Neuronal stem cell (in vitro differentiated cells): ENCODE data around the gene MAGI1.
"Not testable (repeated sequence)": the region's sequence is repeated elsewhere in the genome, so short reads cannot be mapped to it uniquely, and the experiment has no call there.

Experiments used
- DNase-seq: peaks from one replicate; pipeline ENCODE4 v3.0.0-alpha.2; 2013; ENCODE audit warnings: low spot score
- H2AFZ ChIP-seq: one replicate; pipeline ENCODE4 v1.6.1; 2013; ENCODE audit warnings: mild to moderate bottlenecking, low read length, inconsistent platforms
- H2AK5ac ChIP-seq: 2 replicates; pipeline ENCODE4 v1.6.1; 2013; ENCODE audit warnings: low read depth, mild to moderate bottlenecking, inconsistent platforms, low read length, moderate library complexity, mixed read lengths
- H2BK120ac ChIP-seq: 2 replicates; pipeline ENCODE4 v1.6.1; 2013; ENCODE audit warnings: low read depth, mild to moderate bottlenecking, inconsistent platforms, low read length, moderate library complexity, mixed read lengths
- H2BK12ac ChIP-seq: one replicate; pipeline ENCODE4 v1.6.1; 2013; ENCODE audit warnings: low read length, inconsistent platforms
- H2BK15ac ChIP-seq: 2 replicates; pipeline ENCODE4 v1.6.1; 2013; ENCODE audit warnings: mild to moderate bottlenecking, low read length, inconsistent platforms, mixed read lengths
- H2BK5ac ChIP-seq: one replicate; pipeline ENCODE4 v1.6.1; 2013; ENCODE audit warnings: inconsistent platforms, mild to moderate bottlenecking, low read length, moderate library complexity
- H3K14ac ChIP-seq: one replicate; pipeline ENCODE4 v1.6.1; 2013; ENCODE audit warnings: low read length, inconsistent platforms
- H3K18ac ChIP-seq: 2 replicates; pipeline ENCODE4 v1.6.1; 2013; ENCODE audit warnings: low read length, inconsistent platforms
- H3K23ac ChIP-seq: 2 replicates; pipeline ENCODE4 v1.6.1; 2013; ENCODE audit warnings: low read depth, mild to moderate bottlenecking, mixed read lengths, low read length, inconsistent platforms; ENCODE audit not compliant: poor library complexity
- H3K27ac ChIP-seq: replicated peaks from 3 replicates; pipeline ENCODE4 v1.5.1; 2013; ENCODE audit warnings: low read length, inconsistent platforms
- H3K27me3 ChIP-seq, 3 experiments: 2 replicates each; pipeline ENCODE4 v1.6.1; 2013; ENCODE audit warnings: low read length in 3 of 3, mild to moderate bottlenecking in 2 of 3, inconsistent platforms in 1 of 3, low read depth in 1 of 3, mixed read lengths in 1 of 3, moderate library complexity in 1 of 3; ENCODE audit not compliant: control insufficient read depth in 3 of 3, insufficient read depth in 3 of 3
- H3K36me3 ChIP-seq, 2 donors: replicated peaks in 1 of 2; 2 replicates each; pipeline ENCODE4 v1.6.1; 2013; ENCODE audit warnings: low read length in 2 of 2; ENCODE audit not compliant: control insufficient read depth in 2 of 2, insufficient read depth in 2 of 2
- H3K4ac ChIP-seq: 2 replicates; pipeline ENCODE4 v1.6.1; 2013; ENCODE audit warnings: inconsistent platforms, mild to moderate bottlenecking, low read length, moderate library complexity
- H3K4me1 ChIP-seq, 2 donors: 1 replicate in 1 of 2; 2 replicates in 1 of 2; pipeline ENCODE4 v1.6.1; 2013; ENCODE audit warnings: low read length in 2 of 2, low read depth in 1 of 2; ENCODE audit not compliant: control insufficient read depth in 2 of 2, insufficient read depth in 1 of 2
- H3K4me2 ChIP-seq: one replicate; pipeline ENCODE4 v1.6.1; 2013; ENCODE audit warnings: mild to moderate bottlenecking, low read length, inconsistent platforms; ENCODE audit not compliant: insufficient read depth, poor library complexity, severe bottlenecking
- H3K4me3 ChIP-seq, 2 donors: 2 replicates each; pipeline ENCODE4 v1.5.1; 2013; ENCODE audit warnings: low read length in 2 of 2, mild to moderate bottlenecking in 2 of 2, inconsistent platforms in 1 of 2, moderate library complexity in 1 of 2
- H3K79me1 ChIP-seq: one replicate; pipeline ENCODE4 v1.6.1; 2013; ENCODE audit warnings: low read depth, mild to moderate bottlenecking, inconsistent platforms, low read length, moderate library complexity
- H3K9ac ChIP-seq: one replicate; pipeline ENCODE4 v1.6.1; 2013; ENCODE audit warnings: mild to moderate bottlenecking, low read depth, low read length, inconsistent platforms; ENCODE audit not compliant: poor library complexity
- H3K9me3 ChIP-seq, 2 donors: replicated peaks in 1 of 2; 2 replicates each; pipeline versions ENCODE3 to v1.6.1; 2013; ENCODE audit warnings: low read length in 2 of 2, mild to moderate bottlenecking in 2 of 2, inconsistent platforms in 1 of 2, low read depth in 1 of 2, mixed read lengths in 1 of 2, moderate library complexity in 1 of 2; ENCODE audit not compliant: control insufficient read depth in 2 of 2, insufficient read depth in 1 of 2
- H4K8ac ChIP-seq: one replicate; pipeline ENCODE4 v1.6.1; 2013; ENCODE audit warnings: low read depth, mild to moderate bottlenecking, inconsistent platforms, low read length, moderate library complexity
- H4K91ac ChIP-seq: one replicate; pipeline ENCODE4 v1.6.1; 2013; ENCODE audit warnings: low read length, low read depth, mild to moderate bottlenecking, inconsistent platforms; ENCODE audit not compliant: poor library complexity
- WGBS, 2 donors: extraction: QIAGEN DNeasy Blood & Tissue Kit; methylation state at CpG; one replicate each; pipeline ENCODE4 v1.1.7; 2013; ENCODE audit warnings: missing lambda C conversion rate in 2 of 2, mixed read lengths in 1 of 2; ENCODE audit not compliant: insufficient read length in 2 of 2, insufficient replicate concordance in 1 of 2; ENCODE audit errors: extremely low coverage in 2 of 2; 5-methylcytosine and 5-hydroxymethylcytosine counted together

The MAGI1 gene

GRCh38 chr3:65894126-65894525 is 144.6 kb downstream of the MAGI1 start:
- Histone ChIP-seq H3K9me3 (no peaks in the 10 kb centered on the region), H3K4me3 (no peak overlapping the region), H2BK120ac (no peak overlapping the region), H3K27ac (no peak overlapping the region), H3K36me3 (no peaks in the 10 kb centered on the region), H4K91ac (no peak overlapping the region), H3K14ac (no peak overlapping the region), H2BK5ac (no peak overlapping the region), H3K4me2 (no peak overlapping the region), H2AFZ (no peak overlapping the region), H3K27me3 (no peaks in the 10 kb centered on the region), H2BK15ac (no peak overlapping the region), H2BK12ac (no peak overlapping the region), H3K9ac (no peak overlapping the region), H2AK5ac (no peak overlapping the region), H4K8ac (no peak overlapping the region), H3K23ac (no peak overlapping the region), H3K4me1 (peaks cover under 1 to 4% of the 10 kb centered on the region in 2 donors), H3K18ac (no peak overlapping the region), H3K79me1 (peaks cover 2% of the 10 kb centered on the region), H3K4ac (no peak overlapping the region)
- no peak for DNase-seq
- no CpG with 5 or more reads among the region's 2 CpGs for WGBS, 2 donors

GRCh38 chr3:65893631-65894030 is 145.1 kb downstream of the MAGI1 start:
- 100% methylated on average over 2 of the region's 2 CpGs; no CpG with 5 or more reads in 1 of the 2 donors for WGBS, 2 donors
- H3K23ac ChIP-seq = no peak overlapping the region
- peaks cover 2% of the 10 kb centered on the region for H3K79me1 ChIP-seq
- no peak overlapping the region for H2AK5ac ChIP-seq
- H2BK120ac ChIP-seq = no peak overlapping the region
- no peak overlapping the region for H3K4ac ChIP-seq
- H2BK12ac ChIP-seq = no peak overlapping the region
- H3K9ac ChIP-seq = no peak overlapping the region
- no peak overlapping the region for H3K4me2 ChIP-seq
- no peak overlapping the region for H2BK5ac ChIP-seq
- H3K4me3 ChIP-seq = no peak overlapping the region
- H3K14ac ChIP-seq = no peak overlapping the region
- H3K27me3 ChIP-seq = no peaks in the 10 kb centered on the region
- no peak overlapping the region for H4K91ac ChIP-seq
- H3K9me3 ChIP-seq = no peaks in the 10 kb centered on the region
- no peak overlapping the region for H2AFZ ChIP-seq
- H3K27ac ChIP-seq = no peak overlapping the region
- H3K36me3 ChIP-seq = no peaks in the 10 kb centered on the region
- no peak overlapping the region for H3K18ac ChIP-seq
- H4K8ac ChIP-seq = no peak overlapping the region
- no peak for DNase-seq
- H3K4me1 ChIP-seq = peaks cover 3 to 4% of the 10 kb centered on the region in 2 donors
- no peak overlapping the region for H2BK15ac ChIP-seq

GRCh38 chr3:65891477-65891876 is 147.2 kb downstream of the MAGI1 start:
- H3K36me3 ChIP-seq, H2AK5ac ChIP-seq, H2BK15ac ChIP-seq, H3K27ac ChIP-seq, H3K9me3 ChIP-seq, H3K9ac ChIP-seq, H3K18ac ChIP-seq, H2BK5ac ChIP-seq, H2BK120ac ChIP-seq, H2BK12ac ChIP-seq, H3K4ac ChIP-seq, H3K79me1 ChIP-seq, DNase-seq, H3K27me3 ChIP-seq, H2AFZ ChIP-seq, H3K4me2 ChIP-seq, H3K14ac ChIP-seq, H4K91ac ChIP-seq, H3K23ac ChIP-seq, H4K8ac ChIP-seq, H3K4me3 ChIP-seq, H3K4me1 ChIP-seq: not testable (repeated sequence)
- WGBS, 2 donors = no CpG with 5 or more reads among the region's 2 CpGs

GRCh38 chr3:65890328-65890727 is 148.4 kb downstream of the MAGI1 start:
- H2AK5ac ChIP-seq = no peak overlapping the region
- H3K23ac ChIP-seq = no peak overlapping the region
- H3K4ac ChIP-seq = no peak overlapping the region
- H2BK120ac ChIP-seq = no peak overlapping the region
- DNase-seq = no peak
- H2AFZ ChIP-seq = no peak overlapping the region
- WGBS, 2 donors = no CpG with 5 or more reads among the region's 6 CpGs
- no peaks in the 10 kb centered on the region for H3K79me1 ChIP-seq
- H3K36me3 ChIP-seq = no peaks in the 10 kb centered on the region
- no peak overlapping the region for H3K4me3 ChIP-seq
- H2BK12ac ChIP-seq = no peak overlapping the region
- no peak overlapping the region for H3K27ac ChIP-seq
- H3K9ac ChIP-seq = no peak overlapping the region
- no peak overlapping the region for H2BK15ac ChIP-seq
- H3K4me2 ChIP-seq = no peak overlapping the region
- H4K91ac ChIP-seq = no peak overlapping the region
- no peak overlapping the region for H3K18ac ChIP-seq
- no peak overlapping the region for H2BK5ac ChIP-seq
- no peak overlapping the region for H4K8ac ChIP-seq
- no peaks in the 10 kb centered on the region for H3K9me3 ChIP-seq
- H3K4me1 ChIP-seq = peaks cover 2 to 3% of the 10 kb centered on the region in 2 donors
- H3K27me3 ChIP-seq = no peaks in the 10 kb centered on the region
- no peak overlapping the region for H3K14ac ChIP-seq
